Measurements from ENCODE around the gene ADARB2.

- TF ChIP-seq POLR2A (IDR thresholded peaks at IDR 0.05) (no peak), CTCF (IDR thresholded peaks at IDR 0.05) (no peak)
Observed at GRCh38 chr10:1434202-1434601, 303.1 kb downstream of the ADARB2 start.
